Keratinocyte (primary cell): ENCODE results near the gene ROCK1.

Experiments
- CTCF ChIP-seq, 3 experiments: IDR thresholded peaks in 1 of 3; conservative IDR thresholded peaks in 1 of 3; optimal IDR thresholded peaks in 1 of 3; 2 replicates in 2 of 3; 3 replicates in 1 of 3; pipeline versions ENCODE3 to v1.5.1; 2011; ENCODE audit warnings: low read length in 3 of 3, mild to moderate bottlenecking in 3 of 3, moderate library complexity in 2 of 3, control low read depth in 1 of 3, inconsistent platforms in 1 of 3; ENCODE audit not compliant: insufficient read depth in 2 of 3; ENCODE audit errors: extremely low read depth in 1 of 3
- EZH2 ChIP-seq: IDR thresholded peaks from one replicate; pipeline ENCODE4 v1.6.1; 2012; ENCODE audit warnings: inconsistent platforms, mild to moderate bottlenecking, low read length, moderate library complexity

GRCh38 chr18:21081426-21081825, 30.2 kb downstream of the ROCK1 start:
- no peak for TF ChIP-seq CTCF (optimal IDR thresholded peaks at IDR 0.05 in 1 of 3, IDR thresholded peaks at IDR 0.05 in 1 of 3, conservative IDR thresholded peaks at IDR 0.05 in 1 of 3; ENCODE audit: extremely low read depth in 1 of 3, insufficient read depth in 2 of 3, low read length in 3 of 3)
- no peak for TF ChIP-seq EZH2
